GM21528 (cell line): ENCODE results near the gene KRT17.
"Not testable (repeated sequence)": the region's sequence is repeated elsewhere in the genome, so short reads cannot be mapped to it uniquely, and the experiment has no call there.

Experiments used
- ATAC-seq: cut with Tn5 transposase; IDR thresholded peaks from one replicate; pipeline ENCODE4 v1.9.1; 2021; ENCODE audit warnings: mild to moderate bottlenecking, moderate library complexity; ENCODE audit not compliant: unreplicated experiment, low FRiP score

The KRT17 gene

DNA sequence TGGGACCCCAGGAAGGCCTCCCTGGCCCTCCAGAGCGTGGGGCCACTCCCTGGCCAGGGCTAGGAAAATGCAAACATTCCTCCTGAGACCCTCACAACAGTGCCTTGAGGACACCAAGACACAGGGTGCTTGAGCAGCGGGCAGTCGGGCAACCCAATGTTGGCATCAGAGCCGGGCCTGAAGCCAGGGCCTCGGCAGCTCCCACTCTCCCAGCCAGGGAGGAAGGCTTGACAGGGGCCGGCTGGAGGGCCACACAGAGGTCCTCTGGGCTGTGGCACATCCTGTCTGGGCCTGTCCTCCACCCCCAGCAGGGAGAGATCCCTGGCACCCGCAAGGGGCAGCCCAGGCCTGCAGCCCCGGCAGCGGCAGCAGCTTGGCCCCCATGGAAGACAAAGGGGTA, 12.3 kb upstream of the KRT17 start:
- ATAC-seq = no peak

DNA sequence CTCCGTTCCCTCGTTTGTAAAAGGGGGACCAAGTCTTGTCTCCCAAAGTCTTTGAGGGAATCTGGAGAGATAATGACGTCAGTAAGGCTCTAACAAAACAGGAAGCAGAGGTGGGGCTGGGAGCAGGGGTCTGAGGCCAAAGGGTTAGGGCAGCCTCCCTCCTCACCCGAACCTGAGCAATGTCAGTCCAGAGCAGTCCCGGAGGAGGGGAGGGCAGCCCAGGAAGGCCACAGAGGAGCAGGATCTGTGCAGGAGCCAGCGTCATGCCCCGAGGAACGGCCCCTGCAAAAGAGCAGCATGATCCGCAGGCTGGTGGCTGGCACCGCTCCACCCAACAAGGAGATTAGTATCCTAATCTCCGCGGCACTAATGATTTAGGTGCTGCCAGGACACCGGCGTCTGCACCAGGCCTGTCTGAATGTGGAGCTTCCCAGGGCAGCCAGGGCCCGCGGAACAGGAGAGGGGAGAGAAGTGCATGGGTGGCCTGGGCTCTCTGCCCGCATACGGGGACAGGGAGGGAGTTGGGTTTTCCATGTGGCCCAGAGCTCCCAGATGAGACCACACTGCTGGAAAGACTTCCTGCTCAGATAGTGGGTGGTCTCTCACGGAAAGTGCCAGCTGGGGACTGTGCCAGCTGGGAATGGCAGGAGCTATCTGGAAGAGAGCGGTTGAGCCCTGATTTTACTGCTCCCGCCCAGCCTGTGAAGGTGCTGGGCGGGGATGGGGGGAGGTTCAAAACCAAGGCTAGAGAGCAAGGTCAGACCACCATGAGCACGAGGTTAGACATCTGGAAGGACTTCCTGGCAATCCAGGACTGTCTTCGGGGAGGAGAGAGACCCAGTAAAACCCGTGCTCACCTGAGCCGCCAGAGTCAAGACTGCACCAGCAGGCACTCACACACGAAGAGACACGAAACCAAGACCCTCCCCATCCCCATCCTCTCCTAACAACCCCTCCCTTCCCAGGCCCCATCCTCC, 11.0 kb upstream of the KRT17 start:
- no peak for ATAC-seq

DNA sequence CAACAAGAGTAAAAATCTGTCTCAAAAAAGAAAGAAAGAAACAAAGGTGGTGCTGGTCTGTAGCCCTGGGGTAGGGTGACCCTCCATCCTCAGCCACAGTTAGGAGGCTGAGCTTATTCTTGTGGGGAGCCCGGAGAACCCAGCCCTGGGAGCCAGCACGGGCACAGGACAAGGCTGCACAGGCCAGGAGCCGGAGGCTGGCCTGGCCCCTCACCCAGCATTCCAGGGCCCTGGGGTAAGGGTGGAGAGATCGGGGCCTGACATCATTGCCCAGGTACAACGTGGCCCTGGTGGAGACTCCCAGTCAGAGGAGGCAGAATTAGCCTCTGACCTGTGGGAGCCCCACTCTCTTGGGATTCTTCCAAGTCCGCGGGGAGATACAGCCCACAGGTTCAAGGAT, 10.3 kb upstream of the KRT17 start:
- no peak for ATAC-seq

DNA sequence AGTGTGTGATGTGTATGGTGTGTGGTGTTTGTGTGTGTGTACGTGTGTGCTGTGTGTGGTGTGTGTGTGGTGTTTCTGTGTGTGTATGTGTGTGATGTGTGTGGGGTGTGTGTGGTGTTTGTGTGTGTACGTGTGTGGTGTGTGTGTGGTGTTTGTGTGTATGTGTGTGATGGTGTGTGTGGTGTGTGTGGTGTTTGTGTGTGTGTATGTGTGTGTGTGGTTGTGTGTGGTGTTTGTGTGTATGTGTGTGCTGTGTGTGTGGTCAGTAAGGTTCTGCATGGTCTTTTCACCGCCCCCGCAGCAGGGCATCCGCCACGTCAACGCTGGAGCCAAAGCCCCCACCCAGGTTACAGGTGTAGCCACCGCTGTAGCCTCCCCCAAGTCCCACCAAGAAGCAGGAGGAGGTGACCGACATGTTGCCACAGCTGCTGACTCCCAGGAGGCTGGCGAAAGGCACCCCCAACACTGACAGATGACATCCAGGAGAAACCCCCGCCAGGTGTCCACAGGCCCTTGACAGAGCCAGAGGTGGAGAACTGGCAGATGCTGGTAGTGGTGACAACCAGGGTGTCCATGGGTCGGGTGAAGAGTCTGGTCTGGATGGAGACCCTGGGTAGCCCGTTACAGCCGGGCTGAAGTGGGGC, 9.3 kb upstream of the KRT17 start:
- no peak for ATAC-seq

DNA sequence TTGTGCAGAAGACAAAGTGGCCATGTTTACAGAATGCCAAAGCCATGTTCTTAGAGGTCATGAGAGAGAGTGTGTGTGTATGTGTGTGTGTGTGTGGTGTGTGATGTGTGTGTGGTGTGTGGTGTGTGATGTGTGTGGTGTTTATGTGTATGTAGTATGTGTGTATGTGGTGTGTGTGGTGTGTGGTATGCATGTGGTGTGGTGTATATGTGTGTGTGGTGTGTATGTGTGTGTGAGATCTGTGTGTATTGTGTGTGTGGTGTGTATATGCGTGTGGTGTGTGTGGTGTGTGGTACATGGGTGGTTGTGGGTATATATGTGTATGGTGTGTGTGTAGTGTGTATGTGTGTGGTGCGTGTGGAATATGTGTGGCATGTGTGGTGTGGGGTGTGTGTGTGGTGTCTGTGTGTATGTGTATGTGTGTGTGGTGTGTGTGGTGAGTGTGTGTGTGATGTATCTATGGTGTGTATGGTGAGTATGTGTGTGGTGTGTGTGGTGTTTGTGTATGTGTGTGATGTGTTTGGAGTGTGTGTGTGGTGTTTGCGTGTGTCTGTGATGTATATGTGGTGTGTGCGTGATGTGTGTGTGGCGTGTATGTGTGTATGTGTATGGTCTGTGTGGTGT, 8.2 kb upstream of the KRT17 start:
- no peak for ATAC-seq

DNA sequence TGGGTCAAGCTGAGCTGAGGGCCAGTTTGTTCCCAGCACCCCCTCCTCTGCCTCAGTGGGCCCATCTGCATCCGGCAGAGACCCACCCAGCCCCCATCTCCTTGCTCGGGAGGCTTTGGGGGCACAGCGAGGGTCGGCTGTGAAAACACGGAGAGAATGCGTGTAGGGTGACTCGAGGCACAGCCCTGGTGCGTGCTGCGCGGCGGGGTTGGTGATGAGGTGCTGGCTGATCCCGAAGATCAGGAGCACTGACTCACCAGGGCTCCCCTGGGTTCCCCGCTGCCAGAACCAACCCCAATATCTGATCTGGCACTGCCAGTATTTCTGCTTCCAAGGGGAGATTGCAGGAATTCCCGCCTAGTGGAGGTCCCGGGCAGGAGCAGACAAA, 7.5 kb upstream of the KRT17 start:
- ATAC-seq = no peak

DNA sequence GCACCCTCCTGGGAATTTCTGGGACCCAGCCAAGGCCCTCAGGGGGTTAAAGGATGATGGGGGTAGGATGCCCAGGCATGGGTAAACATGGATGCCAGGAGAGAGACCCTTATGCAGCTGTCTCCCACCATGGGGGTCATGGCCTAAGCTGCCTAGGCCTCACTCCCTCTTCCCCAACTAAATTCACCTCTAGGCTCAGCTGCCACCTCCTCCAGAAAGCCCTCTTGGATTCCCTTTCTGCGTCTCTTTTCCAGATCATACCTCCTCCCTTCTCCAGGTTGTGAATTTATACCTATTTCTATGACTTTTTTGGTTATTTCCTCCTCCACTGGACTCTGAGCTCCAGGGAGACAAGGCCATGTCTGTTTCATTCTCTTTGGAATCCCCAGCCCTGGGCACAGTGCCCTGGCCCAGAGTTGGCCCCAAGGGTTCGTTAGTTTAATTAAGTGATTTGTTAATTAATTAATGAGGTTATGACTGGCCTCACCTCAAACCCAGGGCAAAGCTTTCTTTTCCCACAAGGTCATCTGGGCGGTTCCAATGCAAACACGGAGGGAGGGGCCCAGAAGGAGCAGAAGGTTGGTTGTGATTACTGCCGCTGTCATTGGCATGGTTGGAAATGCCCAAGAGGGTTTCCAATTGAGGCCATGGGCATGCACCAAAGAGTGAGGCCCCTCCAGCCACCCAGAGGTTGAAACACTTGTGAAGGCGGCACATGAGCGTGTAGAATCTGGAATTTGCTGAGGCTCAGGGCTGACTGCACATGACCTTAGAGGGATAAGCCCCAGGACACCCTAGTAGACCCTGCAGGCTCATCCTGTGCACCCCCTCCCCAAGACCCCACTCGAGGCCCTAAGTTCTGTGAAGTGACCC, 6.9 kb upstream of the KRT17 start:
- no peak for ATAC-seq

DNA sequence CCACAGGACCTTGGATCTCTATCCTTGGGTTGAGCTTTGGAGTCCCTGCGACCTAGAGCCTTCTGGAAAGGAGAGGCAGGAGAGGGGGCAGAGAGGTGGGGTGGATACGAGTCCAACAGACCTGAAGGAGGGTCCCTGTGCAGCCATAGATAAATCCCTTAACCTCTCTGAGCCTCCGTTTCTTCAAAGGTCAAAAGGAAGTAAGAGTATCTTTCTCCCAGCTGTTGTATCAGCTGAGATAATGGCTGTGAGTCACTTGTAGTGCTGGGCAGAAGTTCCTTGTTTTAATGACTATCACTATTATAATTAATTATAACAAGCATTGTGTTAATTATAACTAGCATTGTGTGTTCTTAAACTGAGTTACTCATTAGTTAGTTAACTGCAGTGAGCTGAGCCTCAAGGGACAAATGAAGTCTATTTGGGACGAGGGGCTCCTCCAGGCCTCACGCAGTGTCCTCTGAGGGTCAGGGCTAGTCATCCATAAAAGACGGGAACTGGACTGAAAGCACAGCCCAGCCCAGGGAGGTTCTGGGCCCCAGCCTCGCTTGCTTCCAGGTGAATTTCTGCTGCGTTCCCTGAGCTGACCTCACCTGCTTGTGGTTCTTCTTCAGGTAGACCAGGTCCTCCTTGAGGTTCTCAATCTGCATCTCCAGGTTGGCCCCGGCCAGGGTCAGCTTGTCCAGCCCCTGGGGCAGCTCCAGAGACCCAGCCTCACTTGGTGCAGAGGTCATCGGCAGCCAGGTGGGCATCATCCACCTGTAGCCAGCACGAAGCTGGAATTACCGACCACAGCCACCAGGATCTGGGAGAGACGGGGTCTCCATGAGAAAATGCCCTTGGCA, 5.7 kb upstream of the KRT17 start:
- no peak for ATAC-seq

DNA sequence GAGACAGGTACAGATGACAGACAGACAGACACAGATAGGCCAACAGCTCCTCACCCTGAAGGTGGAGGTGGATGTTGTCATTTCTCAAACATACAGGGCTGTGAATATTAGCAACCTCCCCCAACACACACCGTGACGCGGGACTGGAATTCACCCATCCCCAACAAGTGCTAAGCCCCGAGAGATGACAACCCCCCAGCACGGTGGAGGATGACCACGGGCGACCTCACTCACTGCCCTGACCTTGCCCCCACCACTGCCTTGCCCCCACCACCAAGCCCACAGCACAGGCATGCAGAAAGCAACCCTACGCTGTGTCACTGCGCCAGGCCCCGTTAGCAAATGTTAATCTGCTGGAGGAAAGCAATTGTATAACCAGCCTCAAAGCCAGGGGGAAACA, 4.9 kb upstream of the KRT17 start:
- no peak for ATAC-seq

DNA sequence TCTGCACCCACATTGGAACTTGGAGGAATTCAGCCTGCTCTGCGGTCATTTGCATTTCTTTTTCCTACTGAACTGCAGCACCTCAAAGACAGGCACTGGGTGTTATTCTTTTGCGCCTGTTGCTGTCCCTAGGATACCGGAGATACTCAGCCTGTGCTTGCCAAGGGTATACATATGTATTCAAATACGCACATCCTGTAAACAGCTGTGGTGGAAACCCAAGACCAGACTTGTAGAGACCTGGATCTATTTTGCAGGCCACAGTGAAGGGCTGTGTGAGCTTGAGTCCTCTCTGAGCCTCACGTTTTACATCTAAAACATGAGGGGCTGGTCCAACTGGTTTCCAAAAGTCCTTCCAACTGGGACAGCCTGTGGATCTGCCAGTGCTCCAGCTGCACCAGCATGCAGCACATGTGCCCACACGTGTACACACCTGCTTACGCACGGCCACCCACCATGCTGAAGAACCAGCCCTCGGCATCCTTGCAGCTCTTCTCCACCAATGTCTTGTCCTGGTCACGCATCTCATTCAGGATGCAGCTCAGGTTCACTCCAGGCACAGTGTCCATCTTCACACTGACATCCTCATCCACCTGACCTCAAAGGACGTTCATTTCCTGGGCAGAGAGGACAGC, 4.4 kb upstream of the KRT17 start:
- not testable (repeated sequence) for ATAC-seq

DNA sequence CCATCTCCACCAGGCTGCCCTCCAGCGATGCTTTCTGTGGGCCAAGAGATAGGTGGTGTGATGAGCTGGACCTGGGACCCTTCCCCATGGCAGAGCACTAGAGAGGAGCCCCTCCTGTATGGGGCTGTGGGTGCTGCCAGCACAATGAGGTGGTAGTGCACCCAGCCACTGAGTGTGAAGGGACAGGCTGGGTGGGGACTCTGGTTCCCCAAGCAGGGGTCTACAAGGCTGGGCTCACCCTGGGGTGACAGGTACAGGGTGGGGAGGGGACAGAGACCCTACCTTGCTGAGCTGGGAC, 3.6 kb upstream of the KRT17 start:
- not testable (repeated sequence) for ATAC-seq

DNA sequence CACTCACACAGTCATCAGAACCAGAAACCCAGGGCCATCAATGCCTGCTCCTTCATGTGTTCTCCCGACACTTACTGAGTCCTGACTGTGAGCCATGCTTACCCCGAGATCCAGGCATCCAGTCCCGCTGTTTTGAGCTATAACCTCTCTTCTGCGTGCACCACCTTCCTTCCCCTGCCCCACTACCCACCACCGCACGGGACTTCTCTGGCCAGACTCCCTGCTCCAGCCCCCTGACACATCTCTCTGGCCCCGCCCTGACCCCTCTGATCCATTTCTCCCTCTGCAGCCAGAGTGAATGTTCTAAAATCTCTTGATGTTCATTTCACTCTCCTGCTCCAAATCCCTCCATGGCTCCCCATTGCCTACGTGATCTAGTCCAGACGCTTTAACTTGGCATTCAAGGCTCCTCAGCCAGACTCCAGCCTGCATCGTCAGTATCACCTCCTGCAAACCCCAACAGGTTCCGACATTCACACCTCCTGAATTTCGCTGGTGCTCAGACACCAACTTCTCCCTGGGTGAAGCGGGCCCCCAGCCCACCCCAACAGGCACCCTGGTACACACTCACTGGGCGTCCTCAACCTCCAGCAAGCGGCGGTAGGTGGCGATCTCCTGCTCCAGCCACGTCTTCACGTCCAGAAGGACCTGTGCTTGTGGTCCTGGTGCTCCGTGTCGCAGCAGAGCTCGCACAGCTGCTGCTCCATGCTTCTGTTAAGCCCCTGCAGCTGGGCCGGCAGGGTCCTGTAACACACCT, 3.1 kb upstream of the KRT17 start:
- ATAC-seq = no peak

DNA sequence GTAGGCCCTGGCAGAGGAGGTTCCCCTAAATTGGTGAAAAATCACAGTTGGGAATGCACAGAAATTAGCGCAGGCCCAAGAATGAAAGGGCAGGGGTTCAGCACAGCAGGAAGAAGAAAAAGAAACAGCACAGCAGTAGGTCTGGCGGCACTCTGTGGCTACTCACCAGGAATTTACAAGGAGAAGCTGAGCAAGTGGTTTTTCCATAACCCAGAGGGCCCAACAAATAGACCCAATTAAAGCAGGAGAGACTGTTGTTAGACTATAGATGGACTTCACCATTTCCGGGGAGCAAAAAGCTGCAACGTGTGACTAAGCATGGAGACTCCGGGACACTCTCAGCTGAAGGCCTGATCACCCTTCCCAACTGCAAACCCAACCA, 2.5 kb upstream of the KRT17 start:
- not testable (repeated sequence) for ATAC-seq

DNA sequence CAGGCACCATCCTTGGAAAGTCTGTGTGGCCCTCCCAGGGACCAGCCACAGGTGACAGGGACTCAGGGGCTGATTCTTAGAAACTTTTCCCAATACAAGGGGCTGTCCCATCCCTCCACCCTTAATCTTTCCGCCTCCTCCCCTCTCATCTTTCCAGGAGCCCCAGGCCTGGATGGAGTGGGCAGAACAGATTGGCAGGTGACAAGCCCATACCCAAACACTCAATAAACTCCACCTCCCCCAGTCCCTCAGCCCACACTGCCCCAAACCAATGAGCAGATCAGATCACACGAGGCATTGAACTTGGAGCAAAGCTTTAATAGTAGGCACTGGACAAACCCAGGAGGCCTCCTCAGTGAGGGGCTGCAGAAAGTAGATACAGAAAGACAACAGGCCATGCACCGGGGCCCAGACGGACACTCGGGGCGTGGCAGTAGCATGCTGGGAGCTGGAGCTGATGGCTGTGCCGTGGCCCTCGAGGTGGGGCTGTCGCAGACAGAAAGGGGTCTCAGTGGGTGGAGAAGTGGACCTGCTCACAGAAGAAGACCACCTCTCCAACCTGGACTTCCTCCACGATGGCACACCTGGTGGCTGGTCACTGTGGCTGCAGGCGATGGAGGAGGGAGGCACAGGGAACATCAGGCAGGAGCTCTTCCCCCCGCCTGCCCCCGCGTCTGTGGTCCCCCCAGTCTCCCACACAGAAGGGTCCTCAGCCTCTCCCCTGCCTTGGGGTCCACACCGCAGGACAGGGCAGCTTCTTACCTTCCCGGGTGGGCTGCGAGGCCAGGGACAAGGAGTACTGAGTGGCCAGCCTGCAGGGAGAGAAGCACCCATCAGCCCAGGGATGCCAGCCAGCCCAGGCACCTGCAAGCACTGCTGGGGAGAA, 1.9 kb upstream of the KRT17 start:
- not testable (repeated sequence) for ATAC-seq

DNA sequence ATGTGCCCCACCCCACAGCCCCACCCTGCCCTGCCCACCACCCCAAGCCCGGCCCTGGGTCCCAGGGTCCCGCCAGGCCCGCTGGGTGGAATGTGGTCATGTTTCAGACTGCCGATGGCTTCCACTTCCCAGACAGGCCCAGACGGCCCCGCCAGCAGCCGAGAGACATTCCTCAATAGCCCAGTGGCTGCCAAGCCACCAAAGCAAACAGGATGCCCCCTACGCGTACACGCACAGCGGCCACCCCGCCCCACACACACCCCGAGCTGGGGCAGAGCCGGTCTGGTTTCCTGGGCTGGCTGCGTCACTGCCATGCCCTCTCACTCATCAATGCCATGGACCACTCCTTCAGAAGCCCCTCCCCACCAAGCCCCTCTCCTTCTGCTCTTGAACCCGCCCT, 1.2 kb upstream of the KRT17 start:
- ATAC-seq = no peak

DNA sequence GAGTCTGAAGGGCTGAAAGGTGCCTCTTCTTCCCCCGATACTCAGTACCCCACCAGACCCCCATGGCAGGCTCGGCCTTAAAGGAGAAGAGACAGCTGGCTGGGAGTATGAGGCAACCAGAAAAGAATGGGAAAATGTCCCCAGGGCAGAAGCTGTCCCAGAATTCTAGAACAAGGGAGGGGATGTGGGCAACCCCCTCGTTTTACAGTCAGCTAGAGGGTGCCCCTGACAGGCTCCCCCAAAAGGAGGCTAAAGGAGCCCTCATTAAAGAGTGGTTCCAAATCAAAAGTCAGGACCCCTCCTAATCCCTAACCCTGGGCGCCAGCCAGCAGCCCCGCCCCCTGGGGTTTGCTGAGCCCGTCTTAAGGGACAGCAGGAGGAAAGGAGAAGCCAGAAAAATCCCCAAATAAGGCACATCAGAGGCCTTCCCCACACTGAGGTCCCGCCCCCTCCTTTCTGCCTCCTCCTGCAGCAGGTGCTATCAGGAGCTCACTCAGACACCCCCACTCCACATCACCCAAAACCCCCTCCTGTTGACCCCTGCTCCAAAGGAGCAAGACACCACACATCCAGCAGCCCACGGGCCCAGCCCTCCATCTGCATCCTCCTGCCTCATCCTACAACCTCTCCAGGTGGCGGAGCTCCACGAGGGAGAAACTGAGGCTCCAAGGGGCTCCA, 1.1 kb downstream of the KRT17 start:
- ATAC-seq = not testable (repeated sequence)
